Glutamatergic neuron (in vitro differentiated cells): Measurements from ENCODE around the gene ERGIC1. TPM values are rescaled to one million over a fixed set of nuclear protein-coding genes. Genes with fewer than 3 reads are reported as not detected.

Source experiments
- DNase-seq: peaks from one replicate; pipeline ENCODE4 v3.0.0; 2022
- H3K27ac Mint-ChIP-seq: one replicate; pipeline ENCODE4 v1.8.0; 2020; ENCODE audit warnings: mild to moderate bottlenecking, mixed read lengths, inconsistent platforms; ENCODE audit not compliant: unreplicated experiment
- H3K27me3 Mint-ChIP-seq: one replicate; pipeline ENCODE4 v1.8.0; 2020; ENCODE audit warnings: mild to moderate bottlenecking, moderate library complexity, mixed read lengths, inconsistent platforms; ENCODE audit not compliant: unreplicated experiment
- H3K36me3 Mint-ChIP-seq: one replicate; pipeline ENCODE4 v1.8.0; 2020; ENCODE audit warnings: mild to moderate bottlenecking, mixed read lengths, inconsistent platforms; ENCODE audit not compliant: unreplicated experiment
- H3K4me1 Mint-ChIP-seq: one replicate; pipeline ENCODE4 v1.8.0; 2020; ENCODE audit warnings: mild to moderate bottlenecking, low read depth, mixed read lengths, inconsistent platforms; ENCODE audit not compliant: unreplicated experiment
- H3K4me3 Mint-ChIP-seq: one replicate; pipeline ENCODE4 v1.8.0; 2020; ENCODE audit warnings: mild to moderate bottlenecking, mixed read lengths, inconsistent platforms; ENCODE audit not compliant: unreplicated experiment
- H3K9me3 Mint-ChIP-seq: one replicate; pipeline ENCODE4 v1.8.0; 2020; ENCODE audit warnings: mild to moderate bottlenecking, moderate library complexity, mixed read lengths, inconsistent platforms; ENCODE audit not compliant: unreplicated experiment
- total RNA-seq: library from RNA; stranded (reverse); fragmentation: NEBNext Ultra II Directional; extraction: Animal tissue kit (Norgen Biotek cat#: 25700); gene quantifications from one replicate; pipeline ENCODE4 v1.2.1, GENCODE V29; 2021; ENCODE audit not compliant: unreplicated experiment
- TF ChIP-seq, protein P1 (sequence below): fragments of 200-600 bp; sonication (generic); IDR thresholded peaks from one replicate; pipeline ENCODE4 v1.5.0; 2021; ENCODE audit not compliant: partially characterized antibody, unreplicated experiment

Gene ERGIC1
- total RNA-seq, 1 donor from 2014 or later, result 76.2 TPM

DNA sequence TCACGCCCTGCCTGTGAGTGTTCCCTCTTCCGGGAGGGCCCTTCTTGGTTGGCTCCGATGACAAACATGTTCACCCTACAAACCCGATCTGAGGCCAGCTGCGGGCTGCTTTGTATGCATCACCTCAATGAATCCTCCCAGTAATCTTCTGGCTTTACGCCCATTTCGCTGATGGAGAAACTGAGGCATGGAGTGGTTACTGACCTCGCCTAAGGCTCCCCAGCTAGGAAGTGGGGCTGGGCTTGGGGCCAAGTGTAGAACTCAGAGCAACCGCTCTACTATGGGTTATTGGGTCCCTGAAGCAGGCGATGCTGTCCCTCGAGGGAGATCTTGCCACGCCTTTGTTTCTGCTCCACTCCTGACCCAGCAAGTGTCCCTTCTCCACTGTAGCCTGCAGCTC is 86.9 kb downstream of the ERGIC1 start:
- no peak for DNase-seq
- peaks cover 7% of the 10 kb centered on the region for H3K27me3 Mint-ChIP-seq
- no peak overlapping the region for H3K27ac Mint-ChIP-seq
- no peaks in the 10 kb centered on the region for H3K36me3 Mint-ChIP-seq
- peaks cover 7% of the 10 kb centered on the region for H3K9me3 Mint-ChIP-seq
- H3K4me1 Mint-ChIP-seq, result peaks cover 6% of the 10 kb centered on the region
- TF ChIP-seq, protein P1, sequence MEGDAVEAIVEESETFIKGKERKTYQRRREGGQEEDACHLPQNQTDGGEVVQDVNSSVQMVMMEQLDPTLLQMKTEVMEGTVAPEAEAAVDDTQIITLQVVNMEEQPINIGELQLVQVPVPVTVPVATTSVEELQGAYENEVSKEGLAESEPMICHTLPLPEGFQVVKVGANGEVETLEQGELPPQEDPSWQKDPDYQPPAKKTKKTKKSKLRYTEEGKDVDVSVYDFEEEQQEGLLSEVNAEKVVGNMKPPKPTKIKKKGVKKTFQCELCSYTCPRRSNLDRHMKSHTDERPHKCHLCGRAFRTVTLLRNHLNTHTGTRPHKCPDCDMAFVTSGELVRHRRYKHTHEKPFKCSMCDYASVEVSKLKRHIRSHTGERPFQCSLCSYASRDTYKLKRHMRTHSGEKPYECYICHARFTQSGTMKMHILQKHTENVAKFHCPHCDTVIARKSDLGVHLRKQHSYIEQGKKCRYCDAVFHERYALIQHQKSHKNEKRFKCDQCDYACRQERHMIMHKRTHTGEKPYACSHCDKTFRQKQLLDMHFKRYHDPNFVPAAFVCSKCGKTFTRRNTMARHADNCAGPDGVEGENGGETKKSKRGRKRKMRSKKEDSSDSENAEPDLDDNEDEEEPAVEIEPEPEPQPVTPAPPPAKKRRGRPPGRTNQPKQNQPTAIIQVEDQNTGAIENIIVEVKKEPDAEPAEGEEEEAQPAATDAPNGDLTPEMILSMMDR, result no peak
- no peak overlapping the region for H3K4me3 Mint-ChIP-seq

DNA sequence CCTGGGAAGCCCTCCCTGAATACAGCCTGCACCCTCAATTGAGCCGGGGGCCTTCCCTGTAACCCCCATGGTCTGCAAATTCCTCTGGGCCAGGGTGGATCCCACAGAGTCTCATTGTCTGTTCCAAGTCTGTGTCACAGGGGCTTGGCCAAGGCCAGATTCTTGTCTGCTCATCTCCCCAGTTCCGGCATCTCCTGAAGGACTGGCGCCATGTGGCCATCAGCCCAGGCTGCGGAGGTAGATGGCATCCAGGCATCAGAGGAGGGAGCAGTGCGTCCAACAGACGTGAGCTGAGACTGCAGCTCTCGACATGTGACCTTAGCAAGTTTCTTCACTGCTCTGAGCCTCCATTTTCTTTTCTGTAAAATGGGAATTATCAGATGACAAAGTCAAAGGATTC is 87.9 kb downstream of the ERGIC1 start:
- H3K27ac Mint-ChIP-seq, result no peak overlapping the region
- peaks cover 10% of the 10 kb centered on the region for H3K9me3 Mint-ChIP-seq
- peaks cover 7% of the 10 kb centered on the region for H3K27me3 Mint-ChIP-seq
- no peak overlapping the region for H3K4me3 Mint-ChIP-seq
- H3K36me3 Mint-ChIP-seq, result peaks cover under 1% of the 10 kb centered on the region
- no peak for DNase-seq
- TF ChIP-seq, protein P1, result no peak
- peaks cover 10% of the 10 kb centered on the region for H3K4me1 Mint-ChIP-seq

DNA sequence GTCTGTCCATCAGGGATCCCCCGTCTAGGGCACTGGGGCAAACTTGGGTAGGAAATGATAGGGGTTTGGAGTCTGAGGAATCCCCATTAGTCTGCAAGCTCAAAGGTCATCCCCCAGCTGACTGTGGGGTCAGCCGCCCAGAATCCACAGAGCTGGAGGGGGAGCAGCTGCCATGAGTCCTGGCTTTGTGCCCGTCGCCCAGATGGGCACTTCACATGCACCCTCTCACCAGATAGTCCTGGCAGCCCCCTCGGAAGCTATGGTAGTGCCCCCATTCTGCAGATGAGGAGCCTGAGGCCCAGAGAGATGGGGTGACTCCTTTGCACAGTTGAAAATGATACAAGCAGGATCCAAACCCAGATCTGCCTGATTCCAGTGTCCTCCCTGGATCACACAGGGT is 89.5 kb downstream of the ERGIC1 start:
- H3K27ac Mint-ChIP-seq, result no peak overlapping the region
- no peak overlapping the region for H3K4me3 Mint-ChIP-seq
- peaks cover 11% of the 10 kb centered on the region for H3K4me1 Mint-ChIP-seq
- H3K36me3 Mint-ChIP-seq, result peaks cover 5% of the 10 kb centered on the region
- H3K27me3 Mint-ChIP-seq, result peaks cover 7% of the 10 kb centered on the region
- DNase-seq, result no peak
- TF ChIP-seq, protein P1, result no peak
- H3K9me3 Mint-ChIP-seq, result peaks cover 13% of the 10 kb centered on the region

DNA sequence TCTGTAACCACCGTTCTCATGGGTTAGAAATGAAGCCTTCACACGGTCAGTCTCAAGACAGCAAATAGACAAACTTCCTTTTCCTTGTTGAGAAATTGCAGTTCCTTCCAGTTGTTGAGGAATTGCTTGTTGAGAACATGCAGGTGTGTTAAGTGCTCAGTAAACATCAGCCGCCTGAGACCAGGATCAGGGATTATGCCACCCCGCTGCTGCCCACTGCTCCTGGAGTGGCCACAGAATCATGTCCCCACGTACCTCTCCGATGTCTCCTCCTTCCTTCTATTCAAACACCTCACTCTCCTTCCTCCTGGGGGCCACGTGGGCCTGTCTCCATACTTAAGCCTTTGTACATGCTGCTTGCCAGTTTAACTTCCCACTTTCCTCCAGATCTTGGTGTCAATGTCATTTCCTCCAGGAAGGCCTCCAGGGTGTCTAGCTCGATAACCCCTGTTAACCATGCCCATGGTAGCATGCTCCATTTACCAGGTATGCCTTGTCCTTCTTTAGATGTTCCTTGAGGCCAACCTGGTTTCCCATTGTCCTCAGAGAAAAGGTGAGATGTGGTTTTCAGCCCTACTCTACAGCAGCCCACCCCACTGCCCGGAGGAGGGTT is 91.4 kb downstream of the ERGIC1 start:
- peaks cover 16% of the 10 kb centered on the region for H3K9me3 Mint-ChIP-seq
- no peak overlapping the region for H3K4me3 Mint-ChIP-seq
- DNase-seq, result no peak
- H3K27ac Mint-ChIP-seq, result no peak overlapping the region
- peaks cover 5% of the 10 kb centered on the region for H3K27me3 Mint-ChIP-seq
- TF ChIP-seq, protein P1, result no peak
- H3K36me3 Mint-ChIP-seq, result peaks cover 5% of the 10 kb centered on the region
- peaks cover 11% of the 10 kb centered on the region for H3K4me1 Mint-ChIP-seq

DNA sequence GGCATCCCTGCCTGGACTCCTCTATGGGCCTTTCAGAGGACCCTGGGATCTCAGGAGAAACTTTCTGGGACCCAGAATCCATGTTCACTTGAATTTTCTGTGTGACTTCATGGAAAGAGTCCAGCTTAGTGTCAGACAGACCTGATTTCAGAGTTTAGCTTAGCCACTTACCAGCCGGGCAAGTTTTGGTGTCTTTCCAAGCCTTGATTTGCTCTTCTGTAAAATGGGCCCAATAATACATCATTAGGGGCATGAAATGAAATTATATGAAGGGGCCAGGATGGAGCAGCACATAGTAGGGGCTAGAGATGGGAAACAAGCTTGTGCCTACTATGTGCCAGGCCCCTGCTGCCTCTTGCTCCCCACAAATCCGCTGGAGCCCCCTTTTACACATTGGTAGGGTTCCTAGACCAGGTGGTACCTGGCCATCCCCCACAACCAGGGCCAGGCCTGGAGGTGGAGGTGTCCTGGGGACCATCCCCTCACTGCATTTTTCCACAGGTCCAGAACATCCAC is 92.0 kb downstream of the ERGIC1 start:
- Mint-ChIP-seq H3K4me3 (no peak overlapping the region), H3K27me3 (peaks cover 5% of the 10 kb centered on the region), H3K27ac (no peak overlapping the region), H3K9me3 (peaks cover 16% of the 10 kb centered on the region), H3K36me3 (peaks cover 5% of the 10 kb centered on the region), H3K4me1 (peaks cover 13% of the 10 kb centered on the region)
- DNase-seq, result no peak
- TF ChIP-seq, protein P1, result no peak
